Cerebellar cortex (tissue), 1 donor: ENCODE data around the gene CDC26.
A peak's percentile ranks its signal among the peaks of the same experiment; 100 is the strongest.
"Not testable (repeated sequence)": the region's sequence is repeated elsewhere in the genome, so short reads cannot be mapped to it uniquely, and the experiment has no call there.

Experiments used
- DNase-seq: peaks from one replicate; pipeline ENCODE4 v3.0.0-alpha.2; 2015; ENCODE audit warnings: low spot score

CDC26 gene

GRCh38 chr9:113293285-113293878 lies 18.0 kb upstream of the CDC26 start:
- DNase-seq = no peak

GRCh38 chr9:113290052-113290607 lies 14.8 kb upstream of the CDC26 start:
- DNase-seq = no peak

- DNase-seq = no peak
Measured at GRCh38 chr9:113289091-113289490, 13.7 kb upstream of the CDC26 start.

- DNase-seq = no peak
Measured at GRCh38 chr9:113281356-113281755, 6.0 kb upstream of the CDC26 start.

GRCh38 chr9:113278840-113279239 lies 3.5 kb upstream of the CDC26 start:
- DNase-seq = no peak

- peak; percentile 75 for DNase-seq
Measured at GRCh38 chr9:113274474-113275156, 757 bp downstream of the CDC26 start.

GRCh38 chr9:113269871-113270270 lies 5.5 kb downstream of the CDC26 start:
- no peak for DNase-seq

GRCh38 chr9:113269355-113269754 lies 6.0 kb downstream of the CDC26 start:
- DNase-seq = no peak

- DNase-seq = no peak
Measured at GRCh38 chr9:113267911-113268566, 7.3 kb downstream of the CDC26 start.

- no peak for DNase-seq
Measured at GRCh38 chr9:113266174-113266573, 9.2 kb downstream of the CDC26 start.

GRCh38 chr9:113261917-113262671 lies 13.3 kb downstream of the CDC26 start:
- DNase-seq = no peak

- DNase-seq = no peak
Measured at GRCh38 chr9:113258282-113258681, 17.1 kb downstream of the CDC26 start.

- DNase-seq = no peak
Measured at GRCh38 chr9:113257863-113258262, 17.5 kb downstream of the CDC26 start.

- no peak for DNase-seq
Measured at GRCh38 chr9:113255438-113255837, 19.9 kb downstream of the CDC26 start.

- DNase-seq = no peak
Measured at GRCh38 chr9:113254991-113255390, 20.4 kb downstream of the CDC26 start.

GRCh38 chr9:113250807-113251206 lies 24.6 kb downstream of the CDC26 start:
- no peak for DNase-seq

GRCh38 chr9:113249661-113250060 lies 25.7 kb downstream of the CDC26 start:
- not testable (repeated sequence) for DNase-seq

- no peak for DNase-seq
Measured at GRCh38 chr9:113247640-113248039, 27.7 kb downstream of the CDC26 start.

- no peak for DNase-seq
Measured at GRCh38 chr9:113246928-113247327, 28.4 kb downstream of the CDC26 start.

GRCh38 chr9:113245894-113246293 lies 29.5 kb downstream of the CDC26 start:
- no peak for DNase-seq

- DNase-seq = no peak
Measured at GRCh38 chr9:113244556-113244955, 30.8 kb downstream of the CDC26 start.

GRCh38 chr9:113241161-113241560 lies 34.2 kb downstream of the CDC26 start:
- DNase-seq = no peak
